HCT116 (cell line): ENCODE results near the gene MAPK1. TPM values are rescaled to one million over a fixed set of nuclear protein-coding genes. Genes with fewer than 3 reads are reported as not detected.
"Not testable (repeated sequence)": the region's sequence is repeated elsewhere in the genome, so short reads cannot be mapped to it uniquely, and the experiment has no call there.

Source experiments
- ATAC-seq: fragments of 200-7000 bp; cut with Tn5 transposase; 2 replicates; pipeline ENCODE4 v1.9.1; 2020; ENCODE audit warnings: mild to moderate bottlenecking, moderate library complexity
- BruUV-seq: library from RNA; stranded (reverse); fragments of 400-500 nt; replicated peaks from 2 replicates; lab custom pipeline; 2021; lab: Mats Ljungman, UMichigan
- CTCF ChIA-PET: fragments of 300-600 bp; sonication (Branson Sonifier 250); formaldehyde crosslinking; loops from one replicate; lab custom pipeline; 2021; ENCODE audit warnings: antibody characterized with exemption; lab: Charles Lee
- POLR2A ChIA-PET: fragments of 300-600, 350-600 bp; sonication (Branson Sonifier 250); formaldehyde crosslinking; loops from one replicate; lab custom pipeline; 2021; ENCODE audit warnings: antibody characterized with exemption; lab: Charles Lee
- RAD21 ChIA-PET, 2 experiments: fragments of 300-600 bp; sonication (Branson Sonifier 250); formaldehyde crosslinking; loops; one replicate each; lab custom pipeline; 2023; ENCODE audit warnings: low total read pairs in 2 of 2; ENCODE audit not compliant: uncharacterized antibody in 2 of 2, unreplicated experiment in 2 of 2, low non-redundant PET in 1 of 2; lab: Charles Lee
- DNase-seq: peaks from one replicate; pipeline ENCODE4 v3.0.0-alpha.2; 2010; ENCODE audit warnings: low read depth, low spot score
- H2AFZ ChIP-seq: fragments of 200-600 bp; shearing (Covaris generic), sonication (generic); 2 replicates; pipeline ENCODE4 v1.6.1; 2017; ENCODE audit warnings: low read depth, mixed run types, mixed read lengths, antibody characterized with exemption, low read length; ENCODE audit not compliant: poor library complexity, severe bottlenecking
- H3K27ac ChIP-seq: 2 replicates; pipeline ENCODE4 v1.5.1; 2012; ENCODE audit warnings: low read depth, low read length
- H3K27me3 ChIP-seq: fragments of 200-600 bp; sonication (generic); 2 replicates; pipeline ENCODE4 v1.6.1; 2016; ENCODE audit warnings: mixed run types, low read length, mixed read lengths; ENCODE audit not compliant: insufficient read depth
- H3K36me3 ChIP-seq, 2 experiments: fragments of 200-500 bp in 1 of 2; fragments of 200-600 bp in 1 of 2; sonication (Bioruptor generic) in 1 of 2; sonication (generic) in 1 of 2; 2 replicates each; pipeline versions ENCODE4 v1.5.1 to v1.6.1; 2014 to 2016; ENCODE audit warnings: low read length in 2 of 2, inconsistent platforms in 1 of 2, mixed read lengths in 1 of 2, mixed run types in 1 of 2; ENCODE audit not compliant: insufficient read depth in 2 of 2, control insufficient read depth in 1 of 2
- H3K4me1 ChIP-seq, 2 experiments: fragments of 200-600 bp in 1 of 2; sonication (generic) in 1 of 2; 2 replicates each; pipeline versions ENCODE4 v1.5.1 to v1.6.1; 2012 to 2017; ENCODE audit warnings: low read length in 2 of 2, inconsistent platforms in 1 of 2, mild to moderate bottlenecking in 1 of 2, mixed read lengths in 1 of 2, mixed run types in 1 of 2, moderate library complexity in 1 of 2; ENCODE audit not compliant: insufficient read depth in 2 of 2, control insufficient read depth in 1 of 2
- H3K4me2 ChIP-seq: fragments of 200-600 bp; sonication (generic); 2 replicates; pipeline ENCODE4 v1.6.1; 2017; ENCODE audit warnings: mixed run types, low read length, mixed read lengths
- H3K4me3 ChIP-seq, 2 experiments: fragments of 200-600 bp in 1 of 2; sonication (generic) in 1 of 2; replicated peaks in 1 of 2; 2 replicates each; pipeline ENCODE4 v1.5.1; 2011 to 2016; ENCODE audit warnings: low read length in 2 of 2, control low read depth in 1 of 2, low read depth in 1 of 2, mild to moderate bottlenecking in 1 of 2, mixed read lengths in 1 of 2, mixed run types in 1 of 2
- H3K79me2 ChIP-seq: fragments of 200-600 bp; sonication (generic); 2 replicates; pipeline ENCODE4 v1.6.1; 2017; ENCODE audit warnings: mild to moderate bottlenecking, mixed run types, low read length, moderate library complexity, mixed read lengths; ENCODE audit not compliant: insufficient read depth
- H3K9ac ChIP-seq: fragments of 200-600 bp; sonication (generic); 2 replicates; pipeline ENCODE4 v1.6.1; 2016; ENCODE audit warnings: low read length, mixed read lengths
- H3K9me2 ChIP-seq: fragments of 200-600 bp; sonication (generic), shearing (Covaris generic); 2 replicates; pipeline ENCODE4 v1.6.1; 2017; ENCODE audit warnings: mixed run types, mild to moderate bottlenecking, moderate library complexity; ENCODE audit not compliant: insufficient read depth
- H3K9me3 ChIP-seq, 2 experiments: fragments of 200-500 bp in 1 of 2; fragments of 200-600 bp in 1 of 2; sonication (Bioruptor generic) in 1 of 2; sonication (generic) in 1 of 2; 2 replicates each; pipeline ENCODE4 v1.6.1; 2014 to 2017; ENCODE audit warnings: low read length in 2 of 2, mixed read lengths in 2 of 2, inconsistent platforms in 1 of 2, low read depth in 1 of 2, mild to moderate bottlenecking in 1 of 2, mixed run types in 1 of 2, moderate library complexity in 1 of 2; ENCODE audit not compliant: control insufficient read depth in 1 of 2, insufficient read depth in 1 of 2
- H4K20me1 ChIP-seq: fragments of 200-600 bp; sonication (generic), shearing (Covaris generic); 2 replicates; pipeline ENCODE4 v1.6.1; 2017; ENCODE audit warnings: mixed run types, mild to moderate bottlenecking, moderate library complexity; ENCODE audit not compliant: insufficient read depth
- POLR2AphosphoS5 ChIP-seq: IDR thresholded peaks from 2 replicates; pipeline ENCODE4 v1.6.1; 2011; ENCODE audit warnings: mild to moderate bottlenecking, low read depth, low read length, moderate library complexity
- RAD21 ChIP-seq: IDR thresholded peaks from 2 replicates; pipeline ENCODE4 v1.6.1; 2012; ENCODE audit warnings: low read depth, mild to moderate bottlenecking
- TCF7L2 ChIP-seq: IDR thresholded peaks from 2 replicates; pipeline ENCODE4 v1.7.0; 2011; ENCODE audit warnings: borderline replicate concordance, inconsistent platforms; ENCODE audit not compliant: insufficient read depth, insufficient read length; ENCODE audit errors: extremely low read depth
- YY1 ChIP-seq: IDR thresholded peaks from 2 replicates; pipeline ENCODE4 v1.6.1; 2011; ENCODE audit warnings: low read length, low read depth, moderate library complexity, mild to moderate bottlenecking; ENCODE audit not compliant: insufficient replicate concordance; ENCODE audit errors: extremely low read depth
- ZNF274 ChIP-seq: fragments of 200-500 bp; sonication (Bioruptor generic); IDR thresholded peaks from 2 replicates; pipeline ENCODE4 v1.6.1; 2014; ENCODE audit warnings: mild to moderate bottlenecking, low read depth, low read length, inconsistent platforms
- intact Hi-C: fragments of 100-400 bp; cut with micrococcal nuclease; formaldehyde crosslinking; loops from 2 replicates; pipeline ENCODE4 v1.10.0; 2022
- total RNA-seq: library from RNA; stranded (reverse); gene quantifications from one replicate; pipeline ENCODE4 v1.2.1, GENCODE V29; 2021; ENCODE audit not compliant: unreplicated experiment
- TF ChIP-seq, protein P1 (sequence below): IDR thresholded peaks from 2 replicates; pipeline ENCODE4 v1.6.1; 2012
- TF ChIP-seq, protein P2 (sequence below): IDR thresholded peaks from 2 replicates; pipeline ENCODE4 v1.6.1; 2012
- TF ChIP-seq, protein P3 (sequence below): IDR thresholded peaks from 2 replicates; pipeline ENCODE4 v1.6.1; 2012; ENCODE audit warnings: low read depth

The MAPK1 gene
- total RNA-seq, 1 experiment from 2014 or later: 137 TPM

DNA sequence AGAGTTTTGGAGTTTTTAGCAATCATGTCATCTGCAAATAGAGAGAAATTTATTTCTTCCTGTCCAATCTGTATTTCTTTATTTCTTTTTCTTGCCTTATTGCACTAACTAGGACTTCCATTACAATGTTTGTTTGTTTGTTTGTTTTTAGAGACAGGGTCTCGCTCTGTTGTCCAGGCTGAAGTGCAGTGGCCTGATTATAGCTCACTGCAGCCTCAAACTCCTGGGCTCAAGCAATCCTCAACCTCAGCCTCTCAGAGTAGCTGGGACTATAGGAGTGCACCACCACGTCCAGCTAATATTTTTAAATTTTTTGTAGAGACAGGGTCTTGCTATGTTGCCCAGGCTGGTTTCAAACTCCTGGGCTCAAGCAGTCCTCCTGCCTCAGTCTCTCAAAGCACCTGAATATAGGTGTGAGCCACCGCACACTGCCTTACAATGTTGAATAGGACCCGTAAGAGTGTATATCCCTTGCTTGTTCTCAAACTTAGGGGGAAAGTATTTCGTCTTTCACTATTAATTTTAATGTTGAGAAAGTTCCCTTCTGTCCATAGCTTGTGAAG is 29.6 kb upstream of the MAPK1 start:
- TF ChIP-seq RAD21 (no peak), TCF7L2 (no peak), YY1 (no peak), ZNF274 (no peak), POLR2AphosphoS5 (no peak)
- TF ChIP-seq, protein P1, sequence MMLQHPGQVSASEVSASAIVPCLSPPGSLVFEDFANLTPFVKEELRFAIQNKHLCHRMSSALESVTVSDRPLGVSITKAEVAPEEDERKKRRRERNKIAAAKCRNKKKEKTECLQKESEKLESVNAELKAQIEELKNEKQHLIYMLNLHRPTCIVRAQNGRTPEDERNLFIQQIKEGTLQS: no peak
- TF ChIP-seq, protein P2, sequence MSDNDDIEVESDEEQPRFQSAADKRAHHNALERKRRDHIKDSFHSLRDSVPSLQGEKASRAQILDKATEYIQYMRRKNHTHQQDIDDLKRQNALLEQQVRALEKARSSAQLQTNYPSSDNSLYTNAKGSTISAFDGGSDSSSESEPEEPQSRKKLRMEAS: no peak
- TF ChIP-seq, protein P3, sequence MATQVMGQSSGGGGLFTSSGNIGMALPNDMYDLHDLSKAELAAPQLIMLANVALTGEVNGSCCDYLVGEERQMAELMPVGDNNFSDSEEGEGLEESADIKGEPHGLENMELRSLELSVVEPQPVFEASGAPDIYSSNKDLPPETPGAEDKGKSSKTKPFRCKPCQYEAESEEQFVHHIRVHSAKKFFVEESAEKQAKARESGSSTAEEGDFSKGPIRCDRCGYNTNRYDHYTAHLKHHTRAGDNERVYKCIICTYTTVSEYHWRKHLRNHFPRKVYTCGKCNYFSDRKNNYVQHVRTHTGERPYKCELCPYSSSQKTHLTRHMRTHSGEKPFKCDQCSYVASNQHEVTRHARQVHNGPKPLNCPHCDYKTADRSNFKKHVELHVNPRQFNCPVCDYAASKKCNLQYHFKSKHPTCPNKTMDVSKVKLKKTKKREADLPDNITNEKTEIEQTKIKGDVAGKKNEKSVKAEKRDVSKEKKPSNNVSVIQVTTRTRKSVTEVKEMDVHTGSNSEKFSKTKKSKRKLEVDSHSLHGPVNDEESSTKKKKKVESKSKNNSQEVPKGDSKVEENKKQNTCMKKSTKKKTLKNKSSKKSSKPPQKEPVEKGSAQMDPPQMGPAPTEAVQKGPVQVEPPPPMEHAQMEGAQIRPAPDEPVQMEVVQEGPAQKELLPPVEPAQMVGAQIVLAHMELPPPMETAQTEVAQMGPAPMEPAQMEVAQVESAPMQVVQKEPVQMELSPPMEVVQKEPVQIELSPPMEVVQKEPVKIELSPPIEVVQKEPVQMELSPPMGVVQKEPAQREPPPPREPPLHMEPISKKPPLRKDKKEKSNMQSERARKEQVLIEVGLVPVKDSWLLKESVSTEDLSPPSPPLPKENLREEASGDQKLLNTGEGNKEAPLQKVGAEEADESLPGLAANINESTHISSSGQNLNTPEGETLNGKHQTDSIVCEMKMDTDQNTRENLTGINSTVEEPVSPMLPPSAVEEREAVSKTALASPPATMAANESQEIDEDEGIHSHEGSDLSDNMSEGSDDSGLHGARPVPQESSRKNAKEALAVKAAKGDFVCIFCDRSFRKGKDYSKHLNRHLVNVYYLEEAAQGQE: no peak
- intact Hi-C loops: no loop called here
- Histone ChIP-seq H3K9me3 (no peaks in the 10 kb centered on the region), H3K79me2 (no peaks in the 10 kb centered on the region), H3K9me2 (no peaks in the 10 kb centered on the region), H3K27ac (no peak overlapping the region), H3K4me2 (no peak overlapping the region), H3K4me1 (no peaks in the 10 kb centered on the region), H3K27me3 (no peaks in the 10 kb centered on the region), H4K20me1 (no peaks in the 10 kb centered on the region), H2AFZ (no peak overlapping the region), H3K4me3 (no peak overlapping the region), H3K9ac (no peak overlapping the region), H3K36me3 (no peaks in the 10 kb centered on the region)
- ChIA-PET POLR2A (no interaction called here), CTCF (no interaction called here), RAD21 (no interaction called here)
- ATAC-seq (no peak), DNase-seq (no peak)
- no TSS peak for BruUV-seq

DNA sequence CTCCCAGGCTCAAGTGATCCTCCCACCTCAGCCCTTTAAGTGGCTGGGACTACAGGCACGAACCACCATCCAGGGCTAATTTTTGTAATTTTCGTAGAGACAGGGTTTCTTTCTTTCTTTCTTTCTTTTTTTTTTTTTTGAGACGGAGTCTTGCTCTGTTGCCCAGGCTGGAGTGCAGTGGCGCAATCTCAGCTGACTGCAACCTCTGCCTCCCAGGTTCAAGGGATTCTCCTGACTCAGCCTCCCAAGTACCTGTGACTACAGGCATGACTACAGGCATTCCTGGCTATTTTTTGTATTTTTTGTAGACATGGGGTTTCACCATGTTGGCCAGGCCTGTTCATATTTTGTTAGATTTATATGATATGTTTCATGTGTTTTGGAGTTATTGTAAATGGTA is 28.8 kb upstream of the MAPK1 start:
- H3K9ac ChIP-seq, H3K27ac ChIP-seq, H3K4me2 ChIP-seq, intact Hi-C loops, H3K9me2 ChIP-seq, H4K20me1 ChIP-seq, DNase-seq, H3K36me3 ChIP-seq, H3K4me1 ChIP-seq, RAD21 ChIA-PET, H2AFZ ChIP-seq, H3K27me3 ChIP-seq, CTCF ChIA-PET, POLR2A ChIA-PET, H3K4me3 ChIP-seq, BruUV-seq, H3K9me3 ChIP-seq, H3K79me2 ChIP-seq, ATAC-seq: not testable (repeated sequence)
